Gastroesophageal sphincter (tissue), 4 donors: ENCODE data around the gene RESF1. TPM values are rescaled to one million over a fixed set of nuclear protein-coding genes. Genes with fewer than 3 reads are reported as not detected.

ENCODE experiments used
- ATAC-seq: fragments of 150-250 bp; one replicate; pipeline ENCODE4 v1.9.1; 2016; ENCODE audit warnings: mild to moderate bottlenecking, moderate library complexity
- H3K27ac ChIP-seq, 4 donors: fragments of 200-600 bp; sonication (generic) in 3 of 4; 1 replicate in 3 of 4; 2 replicates in 1 of 4; pipeline ENCODE4 v1.5.1; 2016 to 2019
- H3K27me3 ChIP-seq: fragments of 200-600 bp; sonication (generic); one replicate; pipeline ENCODE4 v1.5.1; 2019
- H3K36me3 ChIP-seq, 2 donors: fragments of 200-600 bp; sonication (generic); one replicate each; pipeline ENCODE4 v1.5.1; 2019; ENCODE audit warnings: control low read depth in 1 of 2
- H3K4me1 ChIP-seq, 3 donors: fragments of 200-600 bp; sonication (generic); 1 replicate in 2 of 3; 2 replicates in 1 of 3; pipeline ENCODE4 v1.5.1; 2016 to 2019; ENCODE audit warnings: control low read depth in 2 of 3
- H3K4me3 ChIP-seq, 2 donors: fragments of 200-600 bp; sonication (generic); one replicate each; pipeline ENCODE4 v1.5.1; 2019; ENCODE audit warnings: mild to moderate bottlenecking in 1 of 2, moderate library complexity in 1 of 2
- H3K9me3 ChIP-seq, 3 donors: fragments of 200-600 bp; sonication (generic); one replicate each; pipeline ENCODE4 v1.5.1; 2017 to 2019; ENCODE audit warnings: control low read depth in 2 of 3
- EP300 ChIP-seq: sonication (generic); formaldehyde crosslinking; IDR thresholded peaks from one replicate; pipeline ENCODE4 v1.6.1; 2017; ENCODE audit warnings: antibody characterized with exemption, mild to moderate bottlenecking
- POLR2A ChIP-seq, 2 donors: fragments of 450-650 bp; IDR thresholded peaks; one replicate each; pipeline ENCODE4 v1.6.1; 2017; ENCODE audit warnings: antibody characterized with exemption in 2 of 2, mild to moderate bottlenecking in 2 of 2, moderate library complexity in 1 of 2
- POLR2AphosphoS5 ChIP-seq: sonication (generic); formaldehyde crosslinking; IDR thresholded peaks from one replicate; pipeline ENCODE4 v1.6.1; 2017; ENCODE audit warnings: antibody characterized with exemption
- WGBS, 2 donors: methylation state at CpG; one replicate each; pipeline ENCODE4 v1.1.5; 2018; ENCODE audit warnings: low coverage in 1 of 2; 5-methylcytosine and 5-hydroxymethylcytosine counted together
- total RNA-seq, 4 donors: library from RNA; depleted of rRNA; stranded (reverse); fragments of >200 nt; gene quantifications; one replicate each; pipeline ENCODE4 v1.1.0, GENCODE V29; 2016
- TF ChIP-seq, protein P1 (sequence below), 4 experiments: fragments of 200-600 bp in 2 of 4; fragments of 450-650 bp in 2 of 4; sonication (generic) in 1 of 4; IDR thresholded peaks; one replicate each; pipeline ENCODE4 v1.5.1; 2017 to 2019; ENCODE audit warnings: antibody characterized with exemption in 4 of 4, mild to moderate bottlenecking in 2 of 4, moderate library complexity in 2 of 4

RESF1 gene
- total RNA-seq, 4 donors from 2014 or later, result 29.0 to 52.0 (median 48.1) TPM

DNA sequence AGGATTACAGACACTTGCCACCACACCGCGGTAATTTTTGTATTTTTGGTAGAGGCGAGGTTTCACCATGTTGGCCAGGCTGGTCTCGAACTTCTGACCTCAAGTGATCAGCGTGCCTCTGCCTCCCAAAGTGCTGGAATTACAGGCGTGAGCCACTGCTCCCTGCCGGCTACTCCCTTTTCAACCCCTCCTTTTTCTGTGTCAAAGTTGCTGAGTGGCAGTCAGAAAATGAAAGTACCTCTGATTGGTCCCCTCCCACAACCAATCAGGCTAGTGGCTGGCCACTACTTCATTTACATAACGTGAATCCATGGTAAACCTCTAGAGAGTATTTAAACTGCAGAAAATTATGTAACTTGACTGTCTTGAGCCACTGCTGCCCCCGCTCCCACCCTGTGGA lies 5.9 kb downstream of the RESF1 start:
- 89 to 97% methylated on average over 6 to 9 of the region's 9 CpGs for WGBS, 2 donors
- Histone ChIP-seq H3K27ac (no peak overlapping the region), H3K4me3 (no peak overlapping the region), H3K36me3 (peaks cover 0 to 48% of the 10 kb centered on the region in 2 donors), H3K9me3 (no peaks in the 10 kb centered on the region), H3K4me1 (peaks cover 4 to 67% (median 21%) of the 10 kb centered on the region in 3 donors), H3K27me3 (no peaks in the 10 kb centered on the region)
- no peak for ATAC-seq
- TF ChIP-seq, protein P1, sequence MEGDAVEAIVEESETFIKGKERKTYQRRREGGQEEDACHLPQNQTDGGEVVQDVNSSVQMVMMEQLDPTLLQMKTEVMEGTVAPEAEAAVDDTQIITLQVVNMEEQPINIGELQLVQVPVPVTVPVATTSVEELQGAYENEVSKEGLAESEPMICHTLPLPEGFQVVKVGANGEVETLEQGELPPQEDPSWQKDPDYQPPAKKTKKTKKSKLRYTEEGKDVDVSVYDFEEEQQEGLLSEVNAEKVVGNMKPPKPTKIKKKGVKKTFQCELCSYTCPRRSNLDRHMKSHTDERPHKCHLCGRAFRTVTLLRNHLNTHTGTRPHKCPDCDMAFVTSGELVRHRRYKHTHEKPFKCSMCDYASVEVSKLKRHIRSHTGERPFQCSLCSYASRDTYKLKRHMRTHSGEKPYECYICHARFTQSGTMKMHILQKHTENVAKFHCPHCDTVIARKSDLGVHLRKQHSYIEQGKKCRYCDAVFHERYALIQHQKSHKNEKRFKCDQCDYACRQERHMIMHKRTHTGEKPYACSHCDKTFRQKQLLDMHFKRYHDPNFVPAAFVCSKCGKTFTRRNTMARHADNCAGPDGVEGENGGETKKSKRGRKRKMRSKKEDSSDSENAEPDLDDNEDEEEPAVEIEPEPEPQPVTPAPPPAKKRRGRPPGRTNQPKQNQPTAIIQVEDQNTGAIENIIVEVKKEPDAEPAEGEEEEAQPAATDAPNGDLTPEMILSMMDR (IDR thresholded peaks at IDR 0.05), result no peak
- no peak for TF ChIP-seq POLR2AphosphoS5
- TF ChIP-seq POLR2A (IDR thresholded peaks at IDR 0.05), result no peak
- no peak for TF ChIP-seq EP300

DNA sequence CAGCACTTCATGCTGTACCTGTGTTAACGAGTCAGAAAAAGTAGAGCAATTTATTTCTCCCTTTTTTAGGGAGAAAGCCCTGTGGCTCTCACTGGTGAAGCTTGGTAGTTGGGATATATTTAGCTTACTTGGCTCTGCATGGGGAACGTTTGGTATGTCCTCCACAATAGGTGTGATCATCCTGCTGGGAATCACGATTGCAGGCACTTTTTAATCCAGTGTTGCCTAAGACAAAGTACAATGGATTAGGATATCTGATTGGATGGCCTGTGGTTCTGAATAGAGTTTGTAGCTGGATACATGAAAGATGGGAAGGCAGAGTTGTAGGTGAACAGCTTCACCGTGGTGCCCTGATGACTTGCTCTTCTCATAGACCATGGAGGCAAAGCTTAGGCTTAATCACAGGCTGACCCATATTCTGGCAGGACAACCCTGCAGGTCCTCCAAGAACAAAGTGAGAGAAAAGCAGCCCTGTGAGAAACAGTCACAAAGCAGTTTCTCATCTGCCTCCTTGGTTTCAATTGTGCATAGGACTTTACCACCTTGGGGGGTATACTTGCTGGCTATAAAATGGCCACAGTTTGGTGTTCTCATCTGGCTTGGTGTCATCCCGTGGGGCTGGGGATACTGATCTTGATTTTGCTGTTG lies 7.5 kb downstream of the RESF1 start:
- Histone ChIP-seq H3K9me3 (no peaks in the 10 kb centered on the region), H3K27me3 (no peaks in the 10 kb centered on the region), H3K36me3 (peaks cover 0 to 59% of the 10 kb centered on the region in 2 donors), H3K4me3 (no peak overlapping the region), H3K27ac (peak overlapping the region in 3 of 4 donors; percentile 13 to 68 (median 41)), H3K4me1 (peaks cover 0 to 51% (median 9%) of the 10 kb centered on the region in 3 donors)
- WGBS, 2 donors, result 0 to 38% methylated on average over 3 to 4 of the region's 5 CpGs
- ATAC-seq, result no peak
- no peak for TF ChIP-seq POLR2A (IDR thresholded peaks at IDR 0.05)
- no peak for TF ChIP-seq POLR2AphosphoS5
- TF ChIP-seq, protein P1 (IDR thresholded peaks at IDR 0.05), result no peak
- TF ChIP-seq EP300, result no peak

DNA sequence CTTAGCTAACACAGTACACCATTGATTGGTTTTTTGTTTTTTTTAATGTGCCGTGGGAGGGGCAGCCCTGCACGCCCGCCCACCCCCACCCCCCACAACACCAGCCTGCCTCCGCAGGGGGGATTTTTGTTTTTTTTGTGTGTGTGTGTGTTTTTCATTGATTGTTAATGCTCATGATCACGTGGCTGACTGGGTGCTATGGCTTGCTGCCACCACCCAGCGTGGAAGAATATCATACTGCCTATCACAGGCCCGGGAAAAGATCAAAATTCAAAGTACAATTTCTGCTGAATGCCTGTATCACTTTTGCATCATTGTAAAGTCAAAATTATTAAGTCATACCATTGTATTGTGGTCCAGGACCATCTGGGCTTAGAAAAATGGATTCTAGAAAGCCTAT lies 8.3 kb downstream of the RESF1 start:
- Histone ChIP-seq H3K27me3 (no peaks in the 10 kb centered on the region), H3K27ac (no peak overlapping the region), H3K4me1 (peaks cover 0 to 42% (median 9%) of the 10 kb centered on the region in 3 donors), H3K9me3 (no peaks in the 10 kb centered on the region), H3K36me3 (peaks cover 0 to 59% of the 10 kb centered on the region in 2 donors), H3K4me3 (no peak overlapping the region)
- no peak for TF ChIP-seq POLR2A (IDR thresholded peaks at IDR 0.05)
- TF ChIP-seq, protein P1 (IDR thresholded peaks at IDR 0.05), result no peak
- no peak for TF ChIP-seq POLR2AphosphoS5
- no peak for TF ChIP-seq EP300
- WGBS, 2 donors, result 76 to 85% methylated on average over 3 to 6 of the region's 7 CpGs
- ATAC-seq, result no peak

DNA sequence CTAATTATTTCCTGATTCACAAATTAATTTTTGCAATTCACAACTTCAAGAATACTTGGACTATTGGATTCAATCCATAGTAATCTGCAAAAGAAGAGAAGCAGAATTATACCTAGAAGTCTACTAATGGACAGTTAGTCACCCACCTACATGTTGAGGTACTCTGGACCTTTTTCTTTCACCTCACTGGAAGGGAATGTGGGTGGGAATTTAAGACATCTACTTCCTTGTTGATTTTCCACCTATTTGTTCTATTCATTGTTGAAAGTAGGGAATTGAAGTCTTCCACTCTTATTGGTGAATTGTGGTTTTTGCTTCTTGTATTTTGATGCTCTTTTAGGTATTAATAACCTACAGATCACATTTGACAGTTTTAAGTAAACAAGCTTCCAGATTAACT lies 11.0 kb downstream of the RESF1 start:
- TF ChIP-seq POLR2AphosphoS5 (no peak), EP300 (no peak), POLR2A (IDR thresholded peaks at IDR 0.05) (no peak)
- TF ChIP-seq, protein P1 (IDR thresholded peaks at IDR 0.05), result no peak
- no peak for ATAC-seq

DNA sequence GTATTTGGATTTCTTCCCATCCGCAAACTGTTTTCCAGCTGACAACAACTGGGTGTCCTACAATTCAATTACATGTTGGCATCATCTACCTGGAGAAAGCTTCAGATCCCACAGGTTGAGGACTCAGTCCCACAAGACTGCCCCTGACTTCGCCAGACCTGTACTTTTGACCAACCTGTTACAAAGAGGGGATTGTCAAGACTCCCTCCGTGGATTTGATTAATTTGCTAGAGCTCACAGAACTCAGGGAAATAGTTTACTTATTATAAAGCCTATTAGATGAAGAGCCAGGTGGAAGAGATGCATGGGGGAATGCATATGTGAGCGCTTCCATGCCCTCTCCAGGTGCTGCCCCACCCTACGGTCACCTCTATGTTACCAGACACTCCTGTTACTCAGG lies 14.6 kb downstream of the RESF1 start:
- TF ChIP-seq EP300, result no peak
- TF ChIP-seq, protein P1 (IDR thresholded peaks at IDR 0.05), result no peak
- no peak for TF ChIP-seq POLR2AphosphoS5
- TF ChIP-seq POLR2A (IDR thresholded peaks at IDR 0.05), result no peak
- Histone ChIP-seq H3K9me3 (peaks cover 0 to 14% (median 0%) of the 10 kb centered on the region in 3 donors), H3K27me3 (no peaks in the 10 kb centered on the region), H3K27ac (no peak overlapping the region), H3K4me3 (no peak overlapping the region), H3K4me1 (peaks cover 0 to 2% (median 0%) of the 10 kb centered on the region in 3 donors), H3K36me3 (peaks cover 3 to 87% of the 10 kb centered on the region in 2 donors)
- WGBS, 2 donors, result 93 to 100% methylated on average over 1 to 5 of the region's 5 CpGs
- ATAC-seq, result no peak

More for the DNA sequence above, 11.0 kb downstream of the RESF1 start:
- Histone ChIP-seq H3K36me3 (peaks cover 3 to 60% of the 10 kb centered on the region in 2 donors), H3K9me3 (no peaks in the 10 kb centered on the region), H3K4me1 (peaks cover 0 to 26% (median 9%) of the 10 kb centered on the region in 3 donors), H3K27me3 (no peaks in the 10 kb centered on the region), H3K4me3 (no peak overlapping the region), H3K27ac (no peak overlapping the region)
